Fibroblast of pulmonary artery (primary cell): ENCODE data around the gene ANKS1B.

Experiments used
- DNase-seq: peaks from one replicate; pipeline ENCODE4 v3.0.0-alpha.2; 2010; ENCODE audit warnings: low read depth
- H3K4me3 ChIP-seq: replicated peaks from 2 replicates; pipeline ENCODE4 v1.5.1; 2011; ENCODE audit warnings: low read depth, mild to moderate bottlenecking, control low read depth, low read length, moderate library complexity
- TF ChIP-seq, protein P1 (sequence below): IDR thresholded peaks from 2 replicates; pipeline ENCODE4 v1.5.1; 2011; ENCODE audit warnings: mild to moderate bottlenecking, control low read depth, low read length, inconsistent platforms; ENCODE audit errors: missing control alignments

The ANKS1B gene

DNA sequence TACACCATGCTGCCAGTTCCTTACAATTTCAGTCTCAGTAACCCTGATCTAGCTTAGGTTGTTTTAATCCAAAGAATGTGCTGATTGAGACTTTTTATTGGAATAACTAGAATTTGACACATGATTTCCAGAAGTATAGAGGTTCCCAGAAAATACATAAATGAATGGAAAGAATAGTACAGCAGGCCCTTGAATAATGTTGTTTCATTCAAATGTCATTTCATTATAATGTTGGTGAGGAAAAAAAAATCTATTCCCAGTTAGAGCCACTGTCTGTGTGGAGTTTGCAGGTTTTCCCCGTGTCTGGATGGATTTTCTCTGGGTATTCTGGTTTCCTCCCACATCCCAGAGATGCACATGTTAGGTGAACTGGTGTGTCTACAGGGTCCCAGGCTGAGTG lies 610.7 kb downstream of the ANKS1B start:
- H3K4me3 ChIP-seq = no peak overlapping the region
- no peak for DNase-seq
- TF ChIP-seq, protein P1, sequence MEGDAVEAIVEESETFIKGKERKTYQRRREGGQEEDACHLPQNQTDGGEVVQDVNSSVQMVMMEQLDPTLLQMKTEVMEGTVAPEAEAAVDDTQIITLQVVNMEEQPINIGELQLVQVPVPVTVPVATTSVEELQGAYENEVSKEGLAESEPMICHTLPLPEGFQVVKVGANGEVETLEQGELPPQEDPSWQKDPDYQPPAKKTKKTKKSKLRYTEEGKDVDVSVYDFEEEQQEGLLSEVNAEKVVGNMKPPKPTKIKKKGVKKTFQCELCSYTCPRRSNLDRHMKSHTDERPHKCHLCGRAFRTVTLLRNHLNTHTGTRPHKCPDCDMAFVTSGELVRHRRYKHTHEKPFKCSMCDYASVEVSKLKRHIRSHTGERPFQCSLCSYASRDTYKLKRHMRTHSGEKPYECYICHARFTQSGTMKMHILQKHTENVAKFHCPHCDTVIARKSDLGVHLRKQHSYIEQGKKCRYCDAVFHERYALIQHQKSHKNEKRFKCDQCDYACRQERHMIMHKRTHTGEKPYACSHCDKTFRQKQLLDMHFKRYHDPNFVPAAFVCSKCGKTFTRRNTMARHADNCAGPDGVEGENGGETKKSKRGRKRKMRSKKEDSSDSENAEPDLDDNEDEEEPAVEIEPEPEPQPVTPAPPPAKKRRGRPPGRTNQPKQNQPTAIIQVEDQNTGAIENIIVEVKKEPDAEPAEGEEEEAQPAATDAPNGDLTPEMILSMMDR = no peak

DNA sequence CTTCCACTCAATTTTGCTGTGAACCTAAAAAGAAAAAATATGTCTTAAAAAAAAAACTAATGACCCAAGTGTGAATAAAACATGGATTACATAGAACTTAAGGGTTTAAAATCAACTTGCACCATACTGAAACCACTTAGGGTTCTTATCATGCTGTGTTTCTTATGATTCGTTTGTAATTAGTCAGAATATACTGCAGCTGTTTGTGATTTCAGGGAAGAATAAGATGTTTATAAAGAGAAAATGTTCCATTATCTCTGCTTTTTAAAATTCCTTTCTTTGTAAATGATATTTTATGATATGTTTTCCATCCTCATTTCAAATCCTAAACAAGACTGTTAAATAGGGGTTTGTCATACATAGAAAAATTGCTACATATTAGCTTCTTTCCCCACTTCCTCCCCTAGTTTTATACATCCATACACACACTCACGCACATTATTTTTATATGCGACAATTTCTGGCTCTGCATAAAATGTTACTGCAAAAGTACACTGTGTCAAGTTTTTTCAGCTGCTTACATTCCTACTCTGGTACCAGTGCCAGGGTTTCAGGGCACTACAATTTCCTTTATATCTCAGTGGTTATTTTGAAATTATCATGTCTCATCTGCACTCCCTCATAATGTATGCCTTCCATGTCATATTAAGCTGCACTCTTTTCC lies 612.3 kb downstream of the ANKS1B start:
- TF ChIP-seq, protein P1 = no peak
- H3K4me3 ChIP-seq = no peak overlapping the region
- DNase-seq = no peak

DNA sequence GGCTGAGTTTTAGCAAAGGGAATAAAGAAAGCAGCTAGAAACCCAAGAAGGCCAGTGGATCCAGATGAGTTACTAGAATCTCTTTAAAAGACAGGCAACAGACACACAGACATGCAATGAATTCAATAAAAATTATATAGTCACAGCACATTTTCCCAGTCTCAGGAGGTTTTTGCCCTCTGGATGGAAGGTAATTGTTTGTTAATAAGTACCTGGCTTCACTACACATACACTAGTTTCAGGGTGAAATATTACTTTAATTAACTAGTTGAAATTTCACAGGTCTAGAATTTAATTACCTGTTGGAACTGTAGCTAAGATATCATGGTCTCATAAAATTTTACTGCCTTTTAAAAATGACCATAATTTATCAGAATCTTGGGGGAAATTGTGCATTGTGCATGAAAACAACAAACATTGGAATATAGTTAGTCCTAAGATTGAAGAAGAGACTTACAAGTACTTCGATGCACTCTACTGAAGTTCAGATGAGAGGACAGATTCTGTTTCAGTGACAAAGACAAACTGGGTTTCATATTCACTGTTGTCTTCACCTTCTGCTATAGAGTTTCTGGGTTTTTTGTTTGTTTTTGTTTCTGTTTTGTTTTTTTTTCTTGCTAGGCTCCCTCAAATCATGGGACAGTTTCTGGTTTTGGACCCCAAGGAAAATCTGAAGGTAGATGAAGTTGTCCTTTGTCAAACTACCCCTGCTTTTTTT lies 614.2 kb downstream of the ANKS1B start:
- TF ChIP-seq, protein P1 = no peak
- H3K4me3 ChIP-seq = no peak overlapping the region
- no peak for DNase-seq

DNA sequence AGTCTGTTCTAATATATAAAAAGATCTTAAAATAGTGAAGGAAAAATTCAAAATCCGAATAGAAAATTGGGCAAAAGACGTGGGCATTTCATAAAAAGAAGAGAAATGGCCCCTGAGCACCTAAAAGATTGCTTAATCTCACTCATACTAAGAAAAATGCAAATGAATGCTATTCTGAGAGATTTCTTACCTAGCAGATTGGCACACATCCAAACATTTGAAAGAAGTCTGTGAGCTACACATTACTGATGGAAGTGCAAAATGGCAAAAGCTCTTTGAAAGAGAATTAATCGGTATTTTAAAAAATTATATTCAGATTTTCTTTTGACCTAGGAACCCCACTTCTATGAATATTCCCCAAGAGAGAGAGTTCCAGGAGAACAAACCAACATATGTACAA lies 617.6 kb downstream of the ANKS1B start:
- TF ChIP-seq, protein P1 = no peak
- DNase-seq = no peak
- no peak overlapping the region for H3K4me3 ChIP-seq

DNA sequence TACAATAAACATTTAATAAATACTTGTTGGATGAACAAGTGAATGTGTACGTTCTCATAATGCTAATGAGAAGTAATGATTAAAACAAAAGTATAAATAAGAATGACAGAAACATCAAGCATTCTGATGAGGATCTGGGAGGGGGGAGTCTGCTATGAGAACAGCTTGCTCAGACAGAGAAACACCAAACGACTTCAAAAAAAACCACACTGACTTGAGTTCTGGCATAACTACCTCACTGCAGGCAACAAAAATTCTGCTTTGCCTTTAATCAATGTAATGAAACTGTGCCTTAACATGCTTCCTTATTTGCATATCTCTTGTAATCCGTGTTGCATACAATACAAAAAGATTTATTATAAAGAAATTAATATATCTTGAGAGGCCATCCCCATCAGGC lies 632.5 kb downstream of the ANKS1B start:
- no peak overlapping the region for H3K4me3 ChIP-seq
- no peak for DNase-seq
- TF ChIP-seq, protein P1 = no peak

DNA sequence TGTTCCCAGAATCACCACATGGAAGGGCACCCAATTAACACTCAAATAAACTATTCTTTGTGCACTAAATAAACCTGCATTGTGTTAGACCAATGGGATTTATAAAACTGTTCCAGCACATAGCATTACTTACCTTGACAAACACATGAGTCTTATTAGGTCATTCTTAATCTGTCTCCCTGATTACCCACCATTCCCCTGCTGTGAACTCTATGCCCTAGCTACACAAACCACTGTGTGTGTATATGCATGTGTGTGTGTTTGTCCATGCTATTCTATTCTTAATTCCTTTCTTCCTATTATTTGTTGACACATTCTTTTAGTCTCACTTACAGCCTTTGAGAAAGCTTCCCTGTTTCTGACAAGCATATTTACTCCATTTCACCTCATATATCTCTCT lies 640.8 kb downstream of the ANKS1B start:
- H3K4me3 ChIP-seq = no peak overlapping the region
- TF ChIP-seq, protein P1 = no peak
- no peak for DNase-seq

DNA sequence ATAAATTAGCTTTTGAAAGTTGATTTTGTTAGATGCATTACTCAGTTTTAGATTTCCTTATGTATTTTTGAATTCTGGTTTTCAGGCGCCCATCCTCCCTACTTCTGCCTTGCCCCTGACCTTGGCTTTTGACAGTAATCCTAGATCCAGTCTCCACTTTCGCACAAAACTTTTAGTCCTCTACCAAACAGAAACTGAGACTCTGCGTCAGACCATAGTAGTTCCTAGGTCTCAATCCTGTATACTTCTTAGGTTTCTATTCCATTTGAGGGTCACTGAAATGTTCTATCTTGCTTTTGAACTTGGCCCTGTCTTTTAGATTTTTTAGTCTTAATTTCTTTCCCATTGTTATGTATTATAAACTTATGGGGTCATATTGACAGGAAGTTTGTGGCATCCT lies 645.1 kb downstream of the ANKS1B start:
- no peak for DNase-seq

More for the DNA sequence above, 645.1 kb downstream of the ANKS1B start:
- H3K4me3 ChIP-seq = no peak overlapping the region
- TF ChIP-seq, protein P1 = no peak
